ENCODE data around the gene C5AR2. TPM values are rescaled to one million over a fixed set of nuclear protein-coding genes. Genes with fewer than 3 reads are reported as not detected.

C5AR2 gene
- total RNA-seq, 1 experiment from 2014 or later, result 0.22 TPM

- ChIA-PET CTCF (interaction anchor here (0.7 to 1.5 kb wide), 6 partner anchors 9 to 118 kb away, joined by 3 to 16 read pairs (median 4); partner anchors contain the start of gene DHX34), POLR2A (no interaction called here)
- Mint-ChIP-seq H3K4me3 (no peak within 1 kb of the TSS), H3K4me1 (peaks cover 2% of the 10 kb centered on the region), H3K27ac (no peak within 1 kb of the TSS), H3K36me3 (no peaks in the 10 kb centered on the region), H3K27me3 (ENCODE audit: low read depth) (peaks cover 17% of the 10 kb centered on the region), H3K9me3 (peaks cover 4% of the 10 kb centered on the region; the same call in 1 of the 2 replicates)
- no peak; the same call in 1 of the 2 replicates for ATAC-seq
- TF ChIP-seq, protein P1, sequence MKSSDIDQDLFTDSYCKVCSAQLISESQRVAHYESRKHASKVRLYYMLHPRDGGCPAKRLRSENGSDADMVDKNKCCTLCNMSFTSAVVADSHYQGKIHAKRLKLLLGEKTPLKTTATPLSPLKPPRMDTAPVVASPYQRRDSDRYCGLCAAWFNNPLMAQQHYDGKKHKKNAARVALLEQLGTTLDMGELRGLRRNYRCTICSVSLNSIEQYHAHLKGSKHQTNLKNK (CRISPR knock-in tag; IDR thresholded peaks at IDR 0.05), result no peak
- TF ChIP-seq MXD4 (CRISPR knock-in tag; IDR thresholded peaks at IDR 0.05; ENCODE audit: borderline replicate concordance), result no peak
- TF ChIP-seq GRHL2 (CRISPR knock-in tag; IDR thresholded peaks at IDR 0.05; ENCODE audit: insufficient replicate concordance, severe bottlenecking), result no peak
- no peak for TF ChIP-seq ATF3 (CRISPR knock-in tag; conservative IDR thresholded peaks at IDR 0.05)
- no peak for TF ChIP-seq NFATC4 (CRISPR knock-in tag; IDR thresholded peaks at IDR 0.05)
- TF ChIP-seq ZNF671 (CRISPR knock-in tag; IDR thresholded peaks at IDR 0.05), result no peak
- TF ChIP-seq, protein P2, sequence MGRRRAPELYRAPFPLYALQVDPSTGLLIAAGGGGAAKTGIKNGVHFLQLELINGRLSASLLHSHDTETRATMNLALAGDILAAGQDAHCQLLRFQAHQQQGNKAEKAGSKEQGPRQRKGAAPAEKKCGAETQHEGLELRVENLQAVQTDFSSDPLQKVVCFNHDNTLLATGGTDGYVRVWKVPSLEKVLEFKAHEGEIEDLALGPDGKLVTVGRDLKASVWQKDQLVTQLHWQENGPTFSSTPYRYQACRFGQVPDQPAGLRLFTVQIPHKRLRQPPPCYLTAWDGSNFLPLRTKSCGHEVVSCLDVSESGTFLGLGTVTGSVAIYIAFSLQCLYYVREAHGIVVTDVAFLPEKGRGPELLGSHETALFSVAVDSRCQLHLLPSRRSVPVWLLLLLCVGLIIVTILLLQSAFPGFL (CRISPR knock-in tag; IDR thresholded peaks at IDR 0.05; ENCODE audit: borderline replicate concordance), result no peak
- TF ChIP-seq IRF2 (CRISPR knock-in tag; IDR thresholded peaks at IDR 0.05; ENCODE audit: borderline replicate concordance, low read depth), result no peak
- no peak for TF ChIP-seq FOXP1 (CRISPR knock-in tag; IDR thresholded peaks at IDR 0.05; ENCODE audit: borderline replicate concordance)
- TF ChIP-seq MLX (CRISPR knock-in tag; IDR thresholded peaks at IDR 0.05), result no peak
- no peak for TF ChIP-seq FOXP4 (CRISPR knock-in tag; IDR thresholded peaks at IDR 0.05)
- TF ChIP-seq ZNF281 (CRISPR knock-in tag; IDR thresholded peaks at IDR 0.05), result no peak
- no peak for DNase-seq (ENCODE audit: low spot score)
Measured at GRCh38 chr19:47309608-47310007, 22.4 kb upstream of the C5AR2 start, which contains the start of gene C5AR1. Gene C5AR1, plus strand, starts transcription at chr19:47309861. Its CDS starts 35 bp downstream, at chr19:47309896.

- H3K4me1 Mint-ChIP-seq, result peaks cover 4% of the 10 kb centered on the region
- POLR2A ChIA-PET, result no interaction called here
- H3K36me3 Mint-ChIP-seq, result no peaks in the 10 kb centered on the region
- DNase-seq (ENCODE audit: low spot score), result no peak
- no peak overlapping the region for H3K27ac Mint-ChIP-seq
- TF ChIP-seq CREM (CRISPR knock-in tag; IDR thresholded peaks at IDR 0.05) (no peak), MLX (CRISPR knock-in tag; IDR thresholded peaks at IDR 0.05) (no peak), ESRRA (CRISPR knock-in tag; IDR thresholded peaks at IDR 0.05; ENCODE audit: borderline replicate concordance) (no peak), ATF1 (CRISPR knock-in tag; IDR thresholded peaks at IDR 0.05) (no peak), ATF2 (CRISPR knock-in tag; IDR thresholded peaks at IDR 0.05; ENCODE audit: borderline replicate concordance, low read depth) (no peak), E2F5 (CRISPR knock-in tag; IDR thresholded peaks at IDR 0.05) (no peak)
- TF ChIP-seq, protein P3, sequence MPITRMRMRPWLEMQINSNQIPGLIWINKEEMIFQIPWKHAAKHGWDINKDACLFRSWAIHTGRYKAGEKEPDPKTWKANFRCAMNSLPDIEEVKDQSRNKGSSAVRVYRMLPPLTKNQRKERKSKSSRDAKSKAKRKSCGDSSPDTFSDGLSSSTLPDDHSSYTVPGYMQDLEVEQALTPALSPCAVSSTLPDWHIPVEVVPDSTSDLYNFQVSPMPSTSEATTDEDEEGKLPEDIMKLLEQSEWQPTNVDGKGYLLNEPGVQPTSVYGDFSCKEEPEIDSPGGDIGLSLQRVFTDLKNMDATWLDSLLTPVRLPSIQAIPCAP (CRISPR knock-in tag; IDR thresholded peaks at IDR 0.05), result no peak
- TF ChIP-seq, protein P2 (CRISPR knock-in tag; IDR thresholded peaks at IDR 0.05; ENCODE audit: borderline replicate concordance), result no peak
- CTCF ChIA-PET, result no interaction called here
- H3K27me3 Mint-ChIP-seq (ENCODE audit: low read depth), result peaks cover 20% of the 10 kb centered on the region
- no peak for ATAC-seq
- no peak overlapping the region for H3K4me3 Mint-ChIP-seq
- peaks cover 8% of the 10 kb centered on the region; the same call in 1 of the 2 replicates for H3K9me3 Mint-ChIP-seq
Measured at GRCh38 chr19:47310323-47310722, 21.7 kb upstream of the C5AR2 start.

All from WTC11 (cell line).